Coronary artery (tissue), 2 donors: ENCODE measurements around the gene SCGB1D4.
"Not testable (repeated sequence)": the region's sequence is repeated elsewhere in the genome, so short reads cannot be mapped to it uniquely, and the experiment has no call there.

ENCODE experiments used
- DNase-seq: peaks from one replicate; pipeline ENCODE4 v3.0.0-alpha.2; 2017; ENCODE audit warnings: low spot score
- H3K27ac ChIP-seq, 2 donors: fragments of 200-600 bp; sonication (generic); one replicate each; pipeline ENCODE4 v1.5.1; 2016 to 2019
- H3K4me3 ChIP-seq: fragments of 200-600 bp; sonication (generic); 2 replicates; pipeline ENCODE4 v1.5.1; 2016; ENCODE audit warnings: mild to moderate bottlenecking, moderate library complexity
- CTCF ChIP-seq: fragments of 200-600 bp; sonication (generic); IDR thresholded peaks from one replicate; pipeline ENCODE4 v1.5.1; 2019; ENCODE audit warnings: antibody characterized with exemption

Gene SCGB1D4

GRCh38 chr11:62337303-62338181 is 38.7 kb upstream of the SCGB1D4 start, which contains the start of gene ASRGL1:
ASRGL1 (plus strand) TSS chr11:62337448; CDS start chr11:62337978, 530 bp downstream.
- Histone ChIP-seq H3K27ac (peak within 1 kb of the TSS; percentile 28 to 47), H3K4me3 (peak within 1 kb of the TSS; percentile 88)
- DNase-seq: peak; percentile 79
- no peak for TF ChIP-seq CTCF

- DNase-seq: not testable (repeated sequence)
- Histone ChIP-seq H3K4me3 (peak overlapping the region; percentile 88), H3K27ac (peak overlapping the region in 1 of 2 donors; percentile 47)
These were observed 38.1 kb upstream of the SCGB1D4 start for GRCh38 chr11:62336949-62337302.

- no peak for DNase-seq
- H3K27ac ChIP-seq: no peak overlapping the region
- H3K4me3 ChIP-seq: no peak overlapping the region
- TF ChIP-seq CTCF: no peak
These were observed 34.9 kb upstream of the SCGB1D4 start for GRCh38 chr11:62333768-62334167.

GRCh38 chr11:62331264-62331663 is 32.4 kb upstream of the SCGB1D4 start:
- H3K4me3 ChIP-seq, H3K27ac ChIP-seq, DNase-seq: not testable (repeated sequence)

- DNase-seq, H3K27ac ChIP-seq, H3K4me3 ChIP-seq: not testable (repeated sequence)
These were observed 28.7 kb upstream of the SCGB1D4 start for GRCh38 chr11:62327541-62327940.

GRCh38 chr11:62326719-62327118 is 27.8 kb upstream of the SCGB1D4 start:
- not testable (repeated sequence) for H3K4me3 ChIP-seq, H3K27ac ChIP-seq, DNase-seq

GRCh38 chr11:62325781-62326180 is 26.9 kb upstream of the SCGB1D4 start:
- not testable (repeated sequence) for DNase-seq, H3K4me3 ChIP-seq, H3K27ac ChIP-seq

GRCh38 chr11:62324731-62325556 is 26.1 kb upstream of the SCGB1D4 start:
- H3K27ac ChIP-seq: no peak overlapping the region
- DNase-seq: no peak
- TF ChIP-seq CTCF: no peak
- H3K4me3 ChIP-seq: no peak overlapping the region

GRCh38 chr11:62322524-62322923 is 23.6 kb upstream of the SCGB1D4 start:
- H3K4me3 ChIP-seq: no peak overlapping the region
- TF ChIP-seq CTCF: no peak
- no peak overlapping the region for H3K27ac ChIP-seq
- DNase-seq: no peak
